Stimulated activated CD4-positive, alpha-beta T cell treated with anti-CD3 and anti-CD28 coated beads, Interleukin-2, amount 100 ng/mL, for 48 hours (primary cell): ENCODE measurements around the gene GAGE12E.
"Not testable (repeated sequence)": the region's sequence is repeated elsewhere in the genome, so short reads cannot be mapped to it uniquely, and the experiment has no call there.

Experiments used
- DNase-seq, 2 donors: peaks; one replicate each; pipeline ENCODE4 v3.0.0-alpha.2; 2020

GAGE12E gene

GRCh38 chrX:49550989-49551388 lies at the start of gene GAGE12E:
GAGE12E (plus strand) TSS chrX:49551289; CDS start chrX:49552444, 1,155 bp downstream.
- not testable (repeated sequence) for DNase-seq

- not testable (repeated sequence) for DNase-seq
Observed at GRCh38 chrX:49531877-49532276, 19.2 kb upstream of the GAGE12E start, which contains the start of gene GAGE12C. GAGE12C (plus strand) TSS chrX:49532177; CDS start chrX:49533332, 1,155 bp downstream.

- not testable (repeated sequence) for DNase-seq
Observed at GRCh38 chrX:49541433-49541832, 9.7 kb upstream of the GAGE12E start, which contains the start of gene GAGE12D. GAGE12D (plus strand) TSS chrX:49541733; CDS start chrX:49542888, 1,155 bp downstream.

- not testable (repeated sequence) for DNase-seq
Observed at GRCh38 chrX:49560542-49560941, 9.5 kb downstream of the GAGE12E start, which contains the start of gene GAGE12F. GAGE12F (plus strand) TSS chrX:49560842; CDS start chrX:49561997, 1,155 bp downstream.

GRCh38 chrX:49568728-49569127 lies 17.6 kb downstream of the GAGE12E start:
- DNase-seq = not testable (repeated sequence)

GRCh38 chrX:49569152-49569551 lies 18.1 kb downstream of the GAGE12E start:
- not testable (repeated sequence) for DNase-seq

GRCh38 chrX:49570100-49570499 lies 19.0 kb downstream of the GAGE12E start, which contains the start of gene GAGE12G:
GAGE12G (plus strand) TSS chrX:49570400; CDS start chrX:49571555, 1,155 bp downstream.
- not testable (repeated sequence) for DNase-seq

- not testable (repeated sequence) for DNase-seq
Observed at GRCh38 chrX:49579649-49580048, 28.6 kb downstream of the GAGE12E start, which contains the start of gene GAGE12H. GAGE12H (plus strand) TSS chrX:49579949; CDS start chrX:49581104, 1,155 bp downstream.

- not testable (repeated sequence) for DNase-seq
Observed at GRCh38 chrX:49589196-49589595, 38.1 kb downstream of the GAGE12E start, which contains the start of gene GAGE2A. GAGE2A (plus strand) TSS chrX:49589496; CDS start chrX:49590651, 1,155 bp downstream.

GRCh38 chrX:49589769-49590478 lies 38.8 kb downstream of the GAGE12E start:
- not testable (repeated sequence) for DNase-seq

- DNase-seq = not testable (repeated sequence)
Observed at GRCh38 chrX:49590488-49590887, 39.4 kb downstream of the GAGE12E start.

- DNase-seq = not testable (repeated sequence)
Observed at GRCh38 chrX:49598720-49599119, 47.6 kb downstream of the GAGE12E start, which contains the start of gene GAGE1. GAGE1 (plus strand) TSS chrX:49599020; CDS start chrX:49600175, 1,155 bp downstream.
